Caco-2 (cell line): ENCODE data around the gene LRMDA. TPM values are rescaled to one million over a fixed set of nuclear protein-coding genes. Genes with fewer than 3 reads are reported as not detected.

Experiments
- BruUV-seq: library from RNA; stranded (reverse); fragments of 400-500 nt; replicated peaks from 2 replicates; lab custom pipeline; 2021; lab: Mats Ljungman, UMichigan
- CTCF ChIA-PET: fragments of 300-600 bp; sonication (Branson Sonifier 250); formaldehyde crosslinking; loops from one replicate; lab custom pipeline; 2022; ENCODE audit warnings: antibody characterized with exemption; lab: Charles Lee
- POLR2A ChIA-PET: fragments of 300-600 bp; sonication (Branson Sonifier 250); formaldehyde crosslinking; loops from one replicate; lab custom pipeline; 2022; ENCODE audit warnings: antibody characterized with exemption; lab: Charles Lee
- DNase-seq, 2 experiments: peaks; one replicate each; pipeline versions ENCODE4 v3.0.0 to v3.0.0-alpha.2; 2020 to 2022
- H3K27me3 ChIP-seq: replicated peaks from 2 replicates; pipeline ENCODE4 v1.6.0; 2011; ENCODE audit warnings: low read length; ENCODE audit not compliant: control insufficient read depth, insufficient read depth
- H3K36me3 ChIP-seq: 2 replicates; pipeline ENCODE4 v1.5.1; 2011; ENCODE audit warnings: low read length; ENCODE audit not compliant: control insufficient read depth, insufficient read depth
- H3K4me1 ChIP-seq: fragments of 250-450 bp; sonication (Bioruptor Pico); 2 replicates; pipeline ENCODE4 v1.5.1; 2020; ENCODE audit warnings: mild to moderate bottlenecking
- H3K4me3 ChIP-seq: 2 replicates; pipeline ENCODE4 v1.5.1; 2011; ENCODE audit warnings: low read depth, mild to moderate bottlenecking, control low read depth, low read length
- H3K9me3 ChIP-seq: fragments of 250-450 bp; sonication (Bioruptor Pico); 2 replicates; pipeline ENCODE4 v1.5.1; 2020; ENCODE audit warnings: mild to moderate bottlenecking, moderate library complexity
- H3K27ac Mint-ChIP-seq: one replicate; pipeline ENCODE4 v1.8.0; 2022; ENCODE audit warnings: mixed read lengths; ENCODE audit not compliant: unreplicated experiment
- H3K27me3 Mint-ChIP-seq: one replicate; pipeline ENCODE4 v1.8.0; 2022; ENCODE audit warnings: mixed read lengths; ENCODE audit not compliant: insufficient read depth, unreplicated experiment
- H3K36me3 Mint-ChIP-seq: one replicate; pipeline ENCODE4 v1.8.0; 2022; ENCODE audit warnings: mild to moderate bottlenecking, mixed read lengths; ENCODE audit not compliant: insufficient read depth, unreplicated experiment
- H3K4me1 Mint-ChIP-seq: one replicate; pipeline ENCODE4 v1.8.0; 2022; ENCODE audit warnings: low read depth, mixed read lengths; ENCODE audit not compliant: unreplicated experiment
- H3K4me3 Mint-ChIP-seq: one replicate; pipeline ENCODE4 v1.8.0; 2022; ENCODE audit warnings: mild to moderate bottlenecking, moderate library complexity, mixed read lengths; ENCODE audit not compliant: unreplicated experiment
- H3K9me3 Mint-ChIP-seq: one replicate; pipeline ENCODE4 v1.8.0; 2022; ENCODE audit warnings: mixed read lengths; ENCODE audit not compliant: unreplicated experiment
- CTCF ChIP-seq, 2 experiments: fragments of 200-600 bp in 1 of 2; IDR thresholded peaks; 1 replicate in 1 of 2; 2 replicates in 1 of 2; pipeline versions ENCODE4 v1.5.1 to v1.8.0; 2011 to 2022; ENCODE audit warnings: antibody characterized with exemption in 1 of 2, control low read depth in 1 of 2, inconsistent platforms in 1 of 2, low read depth in 1 of 2, low read length in 1 of 2, mild to moderate bottlenecking in 1 of 2, moderate library complexity in 1 of 2; ENCODE audit not compliant: insufficient read depth in 1 of 2, severe bottlenecking in 1 of 2, unreplicated experiment in 1 of 2
- intact Hi-C: fragments of 100-400 bp; cut with micrococcal nuclease; formaldehyde crosslinking; loops from one replicate; pipeline ENCODE4 v1.10.0; 2022; ENCODE audit not compliant: unreplicated experiment
- total RNA-seq: library from RNA; stranded (reverse); gene quantifications from 2 replicates; pipeline ENCODE4 v1.2.3, GENCODE V29; 2022

The LRMDA gene
- total RNA-seq, 1 experiment from 2014 or later: 18.5 TPM

DNA sequence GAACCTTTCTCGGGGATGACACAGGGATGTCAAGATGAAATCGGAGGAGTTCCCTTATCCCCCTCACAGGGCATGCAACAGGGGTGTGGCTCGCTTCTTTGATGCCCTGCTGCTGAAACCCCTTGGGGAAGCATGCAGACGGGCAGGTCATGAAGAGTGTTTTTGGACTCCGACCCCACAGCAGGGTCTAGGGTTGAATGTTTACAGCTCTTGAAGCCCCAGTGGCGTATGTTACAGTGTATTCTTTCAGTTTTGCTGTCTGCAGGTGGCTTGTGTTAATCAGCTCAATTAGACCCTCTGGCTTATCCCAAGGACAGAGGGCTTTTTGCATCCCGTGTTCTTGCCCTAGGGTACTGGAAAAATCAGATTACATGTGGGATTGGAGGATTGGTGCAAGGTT, 446.5 kb downstream of the LRMDA start:
- H3K9me3 Mint-ChIP-seq: no peaks in the 10 kb centered on the region
- H3K27me3 Mint-ChIP-seq: no peaks in the 10 kb centered on the region
- POLR2A ChIA-PET: no interaction called here
- peaks cover 11% of the 10 kb centered on the region for H3K36me3 Mint-ChIP-seq
- no peak for DNase-seq
- H3K4me3 Mint-ChIP-seq: no peak overlapping the region
- no peak for TF ChIP-seq CTCF (IDR thresholded peaks at IDR 0.05; ENCODE audit: insufficient read depth in 1 of 2, low read depth in 1 of 2, low read length in 1 of 2, severe bottlenecking in 1 of 2, unreplicated experiment in 1 of 2)
- no peaks in the 10 kb centered on the region for H3K4me1 Mint-ChIP-seq
- no peak overlapping the region for H3K4me3 ChIP-seq
- H3K4me1 ChIP-seq: no peaks in the 10 kb centered on the region
- H3K36me3 ChIP-seq: no peaks in the 10 kb centered on the region
- H3K9me3 ChIP-seq: no peaks in the 10 kb centered on the region
- no peak overlapping the region for H3K27ac Mint-ChIP-seq
- no TSS peak for BruUV-seq
- CTCF ChIA-PET: interaction anchor here (0.8 kb wide), 1 partner anchor 476 kb away, joined by 3 read pairs; the partner anchor contains the start of gene ZNF503
- intact Hi-C loops: no loop called here
- no peaks in the 10 kb centered on the region for H3K27me3 ChIP-seq

- no TSS peak for BruUV-seq
- Mint-ChIP-seq H3K9me3 (no peaks in the 10 kb centered on the region), H3K27ac (no peak overlapping the region), H3K4me1 (no peaks in the 10 kb centered on the region), H3K4me3 (no peak overlapping the region), H3K36me3 (peaks cover 11% of the 10 kb centered on the region), H3K27me3 (no peaks in the 10 kb centered on the region)
- ChIA-PET CTCF (interaction anchor here (0.5 to 0.8 kb wide), 2 partner anchors 425 to 477 kb away, joined by 3 read pairs; partner anchors contain the start of gene ZNF503), POLR2A (no interaction called here)
- Histone ChIP-seq H3K36me3 (no peaks in the 10 kb centered on the region), H3K27me3 (no peaks in the 10 kb centered on the region), H3K9me3 (no peaks in the 10 kb centered on the region), H3K4me1 (no peaks in the 10 kb centered on the region), H3K4me3 (no peak overlapping the region)
- no peak for DNase-seq
- intact Hi-C loops: no loop called here
- no peak for TF ChIP-seq CTCF (IDR thresholded peaks at IDR 0.05; ENCODE audit: insufficient read depth in 1 of 2, low read depth in 1 of 2, low read length in 1 of 2, severe bottlenecking in 1 of 2, unreplicated experiment in 1 of 2)
Measured at GRCh38 chr10:75878586-75878985, 447.2 kb downstream of the LRMDA start.

GRCh38 chr10:75880031-75880775, 448.8 kb downstream of the LRMDA start:
- ChIA-PET CTCF (no interaction called here), POLR2A (no interaction called here)
- Histone ChIP-seq H3K9me3 (no peaks in the 10 kb centered on the region), H3K4me3 (no peak overlapping the region), H3K4me1 (no peaks in the 10 kb centered on the region), H3K36me3 (no peaks in the 10 kb centered on the region), H3K27me3 (no peaks in the 10 kb centered on the region)
- no TSS peak for BruUV-seq
- DNase-seq: no peak
- Mint-ChIP-seq H3K4me3 (no peak overlapping the region), H3K36me3 (peaks cover 11% of the 10 kb centered on the region), H3K27ac (no peak overlapping the region), H3K4me1 (no peaks in the 10 kb centered on the region), H3K9me3 (no peaks in the 10 kb centered on the region), H3K27me3 (no peaks in the 10 kb centered on the region)
- TF ChIP-seq CTCF (IDR thresholded peaks at IDR 0.05; ENCODE audit: insufficient read depth in 1 of 2, low read depth in 1 of 2, low read length in 1 of 2, severe bottlenecking in 1 of 2, unreplicated experiment in 1 of 2): no peak
- intact Hi-C loops: no loop called here
